Subcutaneous adipose tissue (tissue), 4 donors: ENCODE data around the gene SAT1. TPM values are rescaled to one million over a fixed set of nuclear protein-coding genes. Genes with fewer than 3 reads are reported as not detected.

ENCODE experiments used
- CTCF ChIP-seq: fragments of 450-650 bp; IDR thresholded peaks from one replicate; pipeline ENCODE4 v1.5.1; 2016; ENCODE audit warnings: low read depth, mild to moderate bottlenecking, control low read depth, antibody characterized with exemption, moderate library complexity
- total RNA-seq, 4 donors: library from RNA; depleted of rRNA; stranded (reverse); fragments of >200 nt; gene quantifications; one replicate each; pipeline ENCODE4 v1.1.0, GENCODE V29; 2016

Gene SAT1
- total RNA-seq, 4 donors from 2014 or later, result 976 to 1,919 (median 1,082) TPM

DNA sequence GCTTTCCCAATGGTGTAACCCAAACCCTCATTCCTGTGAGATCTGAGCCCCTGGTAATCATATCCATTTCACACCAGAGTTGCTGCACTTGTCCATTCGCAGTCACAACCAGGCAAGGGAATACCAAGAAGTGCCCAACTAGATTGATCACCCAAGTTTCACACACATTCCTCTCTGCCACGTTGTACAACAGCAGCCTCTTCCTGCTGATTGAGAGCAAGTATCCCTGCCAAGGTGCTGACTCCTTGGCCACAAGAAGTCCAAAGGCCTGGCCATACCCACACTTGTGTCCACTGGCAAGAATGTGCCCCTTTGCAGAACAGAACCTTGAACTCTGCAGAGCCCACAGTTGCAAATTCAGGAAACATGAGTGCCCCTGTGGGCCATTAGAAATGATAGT lies 33.4 kb upstream of the SAT1 start:
- no peak for TF ChIP-seq CTCF

DNA sequence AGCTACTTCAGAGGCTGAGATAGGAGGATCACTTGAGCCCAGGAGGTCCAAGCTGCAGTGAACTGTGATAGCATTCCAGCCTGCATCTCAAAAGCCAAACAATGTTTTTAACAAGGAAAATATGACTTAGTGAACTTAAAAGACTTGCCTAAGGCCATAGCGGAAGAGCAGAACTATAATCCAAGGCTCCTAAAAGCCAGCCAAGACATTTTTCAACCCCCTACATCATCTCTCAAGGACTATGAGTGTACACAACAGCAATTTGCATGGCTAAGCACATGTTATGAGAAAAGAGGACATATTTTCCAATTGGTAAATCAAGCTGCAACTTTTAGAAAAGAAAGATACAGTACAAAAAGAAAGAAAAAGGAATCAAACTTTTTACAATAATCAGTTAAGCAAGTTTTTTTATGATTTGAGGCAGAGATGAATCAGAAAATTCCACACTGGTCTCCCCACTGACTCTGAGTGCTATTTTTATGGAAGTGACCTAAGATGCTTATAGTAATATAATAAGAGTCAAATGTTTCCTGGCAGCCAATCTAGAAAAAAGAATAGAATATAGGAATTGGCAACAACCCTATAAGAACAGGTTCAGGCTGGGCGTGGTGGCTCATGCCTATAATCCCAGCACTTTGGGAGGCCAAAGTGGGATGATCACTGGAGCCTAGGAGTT lies 30.1 kb upstream of the SAT1 start:
- no peak for TF ChIP-seq CTCF

DNA sequence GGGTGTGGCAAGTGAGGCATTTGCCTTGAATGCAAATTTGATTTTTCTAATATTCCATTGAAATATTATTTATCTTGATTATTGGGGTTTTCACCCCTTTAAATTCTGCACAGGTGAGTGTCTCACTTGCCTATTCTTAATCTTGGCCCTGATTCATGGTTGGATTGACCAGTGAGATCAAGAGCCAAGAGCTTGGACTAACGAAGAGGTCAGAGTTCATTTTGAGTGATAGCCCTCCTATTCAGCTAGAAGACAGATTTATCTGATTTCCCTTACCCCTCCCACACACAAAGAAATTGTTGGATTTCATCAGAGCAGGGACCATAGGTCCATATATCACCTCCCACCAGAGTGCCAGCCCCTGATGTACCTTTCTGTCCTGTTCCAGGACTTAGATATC lies 28.3 kb upstream of the SAT1 start:
- no peak for TF ChIP-seq CTCF

DNA sequence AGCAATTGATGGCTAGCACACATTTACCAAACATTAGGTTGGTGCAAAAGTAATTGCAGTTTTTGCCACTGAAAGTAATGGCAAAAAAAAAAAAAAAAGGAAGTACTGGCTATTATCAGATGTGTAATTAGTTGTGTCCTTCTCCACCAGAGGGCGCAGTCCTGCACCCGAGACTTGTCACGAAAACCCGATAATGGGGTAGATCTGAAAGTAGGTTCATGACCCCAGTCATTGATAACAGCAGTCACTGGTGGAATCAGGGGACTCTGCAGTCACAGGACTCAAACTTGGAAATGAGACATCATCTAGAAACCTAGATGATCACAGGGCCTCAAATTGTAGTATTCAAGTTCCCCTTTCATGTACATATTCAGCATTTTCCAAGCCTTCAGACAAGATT lies 26.8 kb upstream of the SAT1 start:
- TF ChIP-seq CTCF, result no peak

GRCh38 chrX:23759821-23760220 lies 23.2 kb upstream of the SAT1 start:
- TF ChIP-seq CTCF, result no peak

DNA sequence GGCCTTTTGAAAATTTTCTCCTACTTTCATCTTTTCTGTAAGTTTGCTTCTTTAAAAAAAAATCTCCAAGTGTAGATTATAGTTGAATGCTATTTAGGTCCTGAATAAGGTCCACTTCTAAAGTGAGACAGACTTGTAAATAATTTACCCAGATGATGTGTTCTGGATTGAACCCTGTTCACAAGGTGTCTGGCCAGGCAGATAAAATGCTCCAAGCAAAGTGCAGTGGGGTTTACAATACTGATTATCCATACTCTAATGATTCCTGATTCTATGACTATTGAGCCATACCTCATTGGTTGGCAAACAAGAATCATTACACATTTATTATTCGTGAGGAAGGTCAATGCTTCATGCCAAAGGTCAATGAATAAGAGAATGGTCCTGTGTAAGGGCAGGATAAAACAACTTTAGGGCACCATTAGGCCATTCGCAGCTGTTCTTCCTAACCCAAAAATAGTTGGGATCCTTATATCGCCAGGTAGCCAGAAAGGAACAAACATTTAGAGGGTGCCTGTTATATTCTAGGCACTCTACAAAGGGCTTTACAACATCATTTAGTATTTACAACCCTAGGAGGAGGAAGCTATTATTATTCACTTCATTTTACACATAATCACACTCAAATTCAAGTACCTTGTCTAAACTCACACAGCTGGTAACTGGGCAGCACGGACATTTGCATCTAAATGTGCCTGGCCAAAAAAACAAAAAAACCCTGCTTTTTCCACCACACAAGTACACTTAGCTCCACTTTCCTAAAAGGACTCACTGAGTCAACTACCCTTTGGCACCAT lies 18.6 kb upstream of the SAT1 start:
- no peak for TF ChIP-seq CTCF

GRCh38 chrX:23765449-23765848 lies 17.5 kb upstream of the SAT1 start:
- no peak for TF ChIP-seq CTCF
